HG03066 (cell line): ENCODE measurements around the gene MDM2.
"Not testable (repeated sequence)": the region's sequence is repeated elsewhere in the genome, so short reads cannot be mapped to it uniquely, and the experiment has no call there.

ENCODE experiments used
- ATAC-seq: cut with Tn5 transposase; IDR thresholded peaks from one replicate; pipeline ENCODE4 v1.9.1; 2021; ENCODE audit warnings: low read depth; ENCODE audit not compliant: unreplicated experiment

MDM2 gene

DNA sequence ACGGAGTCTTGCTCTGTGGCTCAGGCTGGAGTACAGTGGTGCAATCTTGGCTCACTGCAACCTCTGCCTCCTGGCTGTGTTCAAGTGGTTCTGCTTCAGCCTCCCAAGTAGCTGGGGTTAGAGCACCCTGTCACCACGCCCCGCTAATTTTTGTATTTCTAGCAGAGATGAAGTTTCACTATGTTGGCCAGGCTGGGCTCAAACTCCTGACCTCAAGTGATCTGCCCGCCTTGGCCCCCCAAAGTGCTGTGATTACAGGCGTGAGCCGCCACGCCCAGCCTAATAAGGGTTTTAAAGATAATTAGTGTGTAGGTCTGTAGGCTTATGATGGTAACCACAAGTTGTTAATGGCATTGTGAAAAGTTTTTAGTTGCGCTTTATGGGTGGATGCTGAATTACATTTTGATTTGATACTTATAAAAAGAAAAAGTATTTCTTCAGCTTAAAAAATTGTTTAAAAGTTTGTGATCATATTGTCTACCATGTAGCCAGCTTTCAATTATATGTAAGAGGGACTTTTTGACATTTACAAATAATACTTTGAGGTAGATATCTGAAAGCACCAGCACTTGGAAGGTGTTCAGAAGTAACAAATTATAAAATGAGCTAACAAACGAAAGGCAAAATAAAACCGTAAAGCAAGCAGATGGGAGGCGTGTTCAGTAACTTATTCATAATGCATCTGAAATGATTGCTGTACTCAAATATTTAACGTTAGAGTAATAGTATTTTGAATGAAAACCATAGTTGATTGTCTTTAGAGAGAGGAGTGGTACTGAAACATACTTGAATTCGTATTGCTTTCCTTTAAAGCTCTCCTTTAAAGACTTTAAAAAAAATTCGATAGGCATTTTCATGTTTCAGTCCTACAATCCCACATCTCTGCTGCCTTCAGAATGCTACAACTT is 37.1 kb downstream of the MDM2 start:
- ATAC-seq, result no peak

DNA sequence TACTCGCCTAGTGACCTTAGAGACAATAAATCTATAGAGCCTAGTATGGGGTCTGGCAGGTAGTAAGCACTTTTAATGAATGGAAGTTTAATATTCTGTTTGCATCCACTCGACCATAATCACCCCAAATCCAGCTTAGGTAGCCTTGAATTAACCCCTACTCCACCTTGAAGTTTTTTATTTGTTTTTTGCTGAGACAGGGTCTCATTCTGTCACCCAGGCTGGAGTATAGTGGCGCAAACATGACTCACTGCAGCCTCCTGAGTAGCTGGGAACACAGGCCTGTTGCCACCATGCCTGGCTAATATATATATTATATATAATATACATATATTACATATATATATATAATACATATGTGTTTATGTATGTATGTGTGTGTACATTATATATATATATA is 38.8 kb downstream of the MDM2 start:
- no peak for ATAC-seq

DNA sequence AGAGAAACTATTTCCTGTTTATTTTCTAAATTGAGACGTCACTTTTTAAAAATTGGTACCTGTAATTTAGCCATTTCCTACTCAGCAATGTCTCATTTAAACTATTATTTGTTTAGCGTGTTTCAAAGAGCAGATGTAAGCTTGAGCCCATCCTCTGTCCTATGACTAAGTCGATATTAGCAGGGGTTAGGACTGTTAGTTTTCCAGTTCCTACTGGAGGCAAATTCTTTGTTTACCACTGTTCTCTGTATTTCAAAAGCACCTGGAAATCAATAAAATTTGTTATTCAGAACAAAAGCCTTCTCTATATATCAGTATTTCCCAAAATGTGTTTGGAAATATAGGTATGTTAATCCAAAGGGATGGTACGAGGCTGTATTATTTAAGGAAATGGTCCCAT is 42.4 kb downstream of the MDM2 start:
- no peak for ATAC-seq

DNA sequence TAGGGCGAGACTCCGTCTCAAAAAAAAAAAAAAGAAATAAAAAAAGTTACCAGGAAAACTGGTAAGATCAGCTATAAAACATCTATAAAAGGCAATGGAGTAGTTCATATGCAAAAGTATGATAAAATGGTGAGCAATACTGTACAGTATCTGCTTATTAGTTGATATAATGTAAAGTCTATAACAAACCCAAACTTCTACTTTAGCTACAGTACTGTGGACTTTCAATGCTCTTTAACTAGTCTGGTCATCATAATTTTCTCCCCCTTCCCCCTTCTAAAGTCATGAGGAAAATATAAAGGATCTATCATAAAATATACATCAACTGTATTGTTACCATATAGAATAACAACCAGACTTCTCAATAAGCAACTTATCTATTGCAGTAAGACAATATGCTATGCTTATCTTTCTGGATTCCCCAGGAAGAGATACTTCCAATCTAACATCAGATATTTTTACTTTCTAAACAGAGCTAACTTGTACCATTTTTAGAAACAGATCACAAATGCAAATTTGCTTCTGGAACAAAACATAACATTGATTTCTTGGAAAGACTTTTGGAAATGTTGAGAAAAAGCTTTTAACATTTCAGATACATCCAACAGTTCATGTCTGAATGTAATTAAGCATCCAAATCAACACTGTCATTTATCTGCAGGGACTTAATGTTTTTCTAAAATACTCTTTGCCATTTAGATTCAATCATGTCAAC is 43.8 kb downstream of the MDM2 start:
- ATAC-seq, result no peak

DNA sequence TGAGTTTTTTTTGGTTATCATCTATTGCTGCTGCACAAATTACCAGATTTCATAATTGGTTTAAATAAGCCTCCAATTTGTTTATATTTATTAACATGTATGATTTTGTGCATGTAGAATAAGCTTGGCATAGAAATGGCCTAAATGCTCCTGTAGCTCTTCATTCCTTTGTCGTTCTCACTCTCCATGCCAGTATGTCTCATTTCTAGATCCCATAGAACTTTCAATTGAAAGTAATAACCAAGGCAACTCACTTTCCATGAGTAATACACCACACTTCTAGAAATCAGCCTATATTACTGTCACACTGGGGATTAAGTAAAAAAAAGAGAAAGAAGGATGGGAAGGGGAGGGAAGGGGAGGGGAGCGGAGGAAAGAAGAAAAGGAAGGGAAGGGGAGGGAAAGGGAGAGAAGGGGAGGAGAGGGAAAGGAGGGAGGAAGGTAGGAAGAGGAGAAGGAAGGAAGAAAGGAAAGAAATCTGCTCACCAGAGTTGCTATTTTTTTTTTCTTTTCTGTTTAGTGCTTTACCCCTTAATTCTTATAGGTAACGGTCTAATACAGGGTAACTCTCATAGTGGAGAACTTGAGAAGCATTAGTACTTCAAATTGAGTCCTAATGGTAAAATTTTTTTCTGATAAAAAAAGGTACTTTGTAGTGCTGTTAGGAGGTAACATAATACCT is 45.6 kb downstream of the MDM2 start:
- no peak for ATAC-seq

DNA sequence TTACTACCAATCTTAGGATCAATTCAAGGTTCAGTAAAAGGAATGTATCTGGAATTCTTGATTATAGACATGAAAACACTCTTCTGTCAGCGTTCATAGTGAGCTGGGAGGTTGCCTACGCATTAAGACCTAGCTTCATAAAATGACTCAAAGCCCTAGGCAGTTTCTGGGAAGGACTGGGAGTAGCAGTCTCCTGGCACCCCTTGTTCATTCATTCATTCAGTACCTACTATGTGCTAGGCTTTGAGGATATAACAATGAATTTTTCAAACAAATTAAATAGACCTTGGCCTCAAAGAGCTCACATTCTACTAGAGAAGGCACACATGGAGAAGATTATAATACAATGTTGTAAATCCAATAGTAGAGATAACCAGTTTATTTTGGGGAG is 46.1 kb downstream of the MDM2 start:
- ATAC-seq, result no peak

DNA sequence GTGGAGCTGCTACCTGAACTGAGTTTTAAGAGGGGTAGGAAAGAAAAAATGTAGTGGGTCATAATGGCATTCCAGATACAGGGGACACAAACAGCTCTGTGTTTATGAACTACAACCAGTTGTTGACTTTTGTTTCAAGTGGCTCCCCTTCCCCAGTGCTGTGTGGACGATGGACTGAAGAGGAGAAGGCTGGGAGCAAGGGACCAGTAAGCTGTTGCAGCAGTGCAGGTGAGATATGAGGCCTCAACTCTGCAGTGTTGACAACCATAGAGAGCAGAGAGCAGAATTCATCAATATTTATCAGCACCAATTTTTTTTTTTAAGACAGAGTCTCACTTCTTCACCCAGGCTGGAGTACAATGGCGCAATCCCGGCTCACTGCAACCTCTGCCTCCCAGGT is 46.6 kb downstream of the MDM2 start:
- ATAC-seq, result no peak

DNA sequence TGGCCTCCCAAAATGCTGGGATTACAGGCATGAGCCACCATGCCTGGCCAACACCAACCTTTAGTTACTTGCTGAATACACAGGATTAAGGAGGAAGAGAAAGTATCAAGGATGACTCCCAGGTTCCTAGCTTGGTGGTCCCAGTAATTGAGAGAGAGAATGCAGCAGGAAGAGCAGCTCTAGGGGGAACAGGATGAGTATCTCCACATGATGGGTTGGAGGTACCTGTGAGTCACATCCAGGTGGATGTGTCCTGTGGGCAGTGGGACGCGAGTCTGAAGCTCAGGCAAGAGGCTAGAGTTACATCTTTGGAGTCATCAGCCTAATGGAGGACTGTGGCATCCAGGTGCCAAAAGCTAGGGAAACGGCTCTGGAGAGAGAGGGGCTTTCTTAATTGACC is 47.1 kb downstream of the MDM2 start:
- no peak for ATAC-seq

DNA sequence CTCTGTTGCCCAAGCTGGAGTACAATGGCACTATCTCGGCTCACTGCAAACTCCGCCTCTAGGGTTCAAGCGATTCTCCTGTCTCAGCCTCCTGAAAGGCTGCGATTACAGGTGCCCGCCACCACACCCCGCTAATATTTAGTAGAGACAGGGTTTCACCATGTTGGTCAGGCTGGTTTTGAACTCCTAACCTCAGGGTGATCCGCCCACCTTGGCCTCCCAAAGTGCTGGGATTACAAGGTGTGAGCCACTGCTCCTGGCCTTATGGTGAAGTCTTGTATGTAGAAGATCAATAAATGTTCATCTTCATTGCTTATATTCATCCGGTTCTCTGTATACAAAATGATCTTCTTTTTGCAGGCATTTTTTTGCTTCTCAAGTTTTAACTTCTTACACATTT is 47.8 kb downstream of the MDM2 start:
- ATAC-seq, result no peak

DNA sequence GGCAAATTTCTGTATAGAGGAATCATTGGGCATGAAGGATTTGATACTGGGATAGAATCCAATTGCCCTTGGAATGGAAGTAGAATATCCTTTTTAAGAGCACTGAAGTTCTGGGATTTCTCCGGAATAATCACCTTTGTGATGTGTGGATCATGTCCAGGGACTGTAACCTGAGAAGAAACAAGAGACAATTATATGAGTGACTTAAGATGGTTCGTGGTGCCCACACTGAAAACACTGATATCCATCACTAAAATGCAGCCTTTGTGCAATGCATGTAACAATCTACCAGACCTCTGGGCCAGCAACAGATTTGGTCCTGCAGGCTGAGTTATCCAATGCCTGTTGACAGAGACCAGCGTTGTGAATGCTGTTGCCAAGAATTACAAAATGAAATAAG is 48.5 kb downstream of the MDM2 start:
- ATAC-seq, result no peak

DNA sequence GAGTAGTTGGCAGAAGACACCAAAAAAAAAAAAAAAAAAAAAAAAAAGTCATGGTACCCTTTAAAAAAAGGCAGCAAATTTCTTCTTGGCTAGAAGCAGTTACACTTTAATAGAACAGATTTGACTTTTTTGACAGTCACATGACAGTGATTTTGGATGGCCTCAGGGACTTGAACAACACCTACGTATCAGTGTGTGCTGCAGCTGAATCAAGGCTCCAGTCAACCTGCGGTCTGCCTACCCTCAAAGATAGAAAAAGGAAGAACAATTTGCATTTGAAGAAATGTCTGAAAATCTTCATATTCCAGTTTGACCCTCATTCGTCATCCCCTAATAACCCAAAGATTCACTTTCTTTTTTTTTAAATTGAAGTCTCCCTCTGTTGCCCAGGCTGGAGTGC is 53.9 kb downstream of the MDM2 start:
- no peak for ATAC-seq

DNA sequence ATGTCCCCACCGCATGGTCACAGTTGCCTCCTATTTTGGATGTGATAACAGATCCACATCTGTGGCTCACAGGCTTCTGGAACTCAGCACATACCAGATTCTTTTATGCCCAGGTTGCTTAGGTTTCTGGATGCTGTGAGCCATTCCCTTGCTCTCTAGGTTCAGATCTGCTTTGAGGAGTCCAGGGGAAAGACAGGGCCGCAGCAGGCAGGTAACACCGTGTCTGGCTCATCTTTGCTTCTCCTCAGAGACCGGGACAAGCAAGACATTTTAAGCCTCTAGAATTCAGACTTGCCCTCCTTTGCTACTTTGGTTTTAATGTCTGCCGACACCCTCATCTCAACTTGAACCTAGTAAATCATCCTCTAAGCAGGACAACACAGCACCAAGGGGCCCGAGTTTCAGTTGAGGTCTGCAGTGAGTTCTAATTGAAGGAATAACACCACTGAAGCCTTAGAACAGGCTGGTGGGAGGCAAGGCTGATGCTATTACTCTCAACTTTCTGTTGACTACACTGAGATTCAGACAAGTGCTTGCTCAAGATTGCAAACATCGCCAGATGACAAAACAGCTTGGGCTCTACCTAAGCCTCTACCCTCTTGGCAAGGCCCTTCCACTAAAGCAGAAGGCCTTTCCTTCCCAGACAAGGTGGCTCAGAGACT is 55.3 kb downstream of the MDM2 start:
- ATAC-seq, result no peak

DNA sequence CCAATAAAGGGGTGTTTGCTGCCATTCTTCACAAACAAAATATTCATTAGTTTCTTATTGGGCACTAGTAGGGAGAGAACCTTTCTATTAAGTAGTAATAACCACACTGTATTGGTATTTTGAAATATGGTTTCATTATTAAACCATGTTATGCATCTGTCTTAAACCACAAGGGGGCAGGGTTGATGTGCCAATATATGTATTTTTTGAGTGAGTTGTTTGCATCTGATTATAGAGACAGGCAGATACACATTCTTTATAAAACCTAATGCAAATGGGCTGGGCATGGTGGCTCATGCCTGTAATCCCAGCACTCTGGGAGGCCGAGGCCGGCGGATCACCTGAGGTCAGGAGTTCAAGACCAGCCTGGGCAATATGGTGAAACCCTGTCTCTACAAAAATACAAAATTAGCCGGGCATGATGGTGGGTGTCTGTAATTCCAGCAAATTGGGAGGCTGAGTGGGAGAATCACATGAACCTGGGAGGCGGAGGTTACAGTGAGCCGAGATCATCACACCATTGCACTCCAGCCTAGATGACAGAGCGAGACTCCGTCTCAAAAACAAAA is 56.0 kb downstream of the MDM2 start:
- not testable (repeated sequence) for ATAC-seq

DNA sequence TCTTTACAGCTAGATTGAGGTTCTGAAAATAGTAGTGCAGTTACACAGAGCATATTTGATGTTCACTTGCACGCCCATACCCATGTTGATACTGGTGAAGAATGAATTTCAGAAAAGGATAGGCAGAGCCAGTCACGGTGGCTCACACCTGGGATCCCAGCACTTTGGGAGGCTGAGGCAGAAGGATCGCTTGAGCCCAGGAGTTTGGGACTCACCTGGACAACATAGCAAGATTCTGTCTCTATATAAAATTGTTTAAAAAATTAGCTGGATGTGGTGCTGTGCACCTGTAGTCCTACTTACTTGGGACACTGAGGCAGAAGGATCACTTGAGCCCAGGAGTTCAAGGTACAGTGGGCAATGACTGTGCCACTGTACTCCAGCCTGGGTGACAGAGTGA is 56.6 kb downstream of the MDM2 start:
- ATAC-seq, result no peak

DNA sequence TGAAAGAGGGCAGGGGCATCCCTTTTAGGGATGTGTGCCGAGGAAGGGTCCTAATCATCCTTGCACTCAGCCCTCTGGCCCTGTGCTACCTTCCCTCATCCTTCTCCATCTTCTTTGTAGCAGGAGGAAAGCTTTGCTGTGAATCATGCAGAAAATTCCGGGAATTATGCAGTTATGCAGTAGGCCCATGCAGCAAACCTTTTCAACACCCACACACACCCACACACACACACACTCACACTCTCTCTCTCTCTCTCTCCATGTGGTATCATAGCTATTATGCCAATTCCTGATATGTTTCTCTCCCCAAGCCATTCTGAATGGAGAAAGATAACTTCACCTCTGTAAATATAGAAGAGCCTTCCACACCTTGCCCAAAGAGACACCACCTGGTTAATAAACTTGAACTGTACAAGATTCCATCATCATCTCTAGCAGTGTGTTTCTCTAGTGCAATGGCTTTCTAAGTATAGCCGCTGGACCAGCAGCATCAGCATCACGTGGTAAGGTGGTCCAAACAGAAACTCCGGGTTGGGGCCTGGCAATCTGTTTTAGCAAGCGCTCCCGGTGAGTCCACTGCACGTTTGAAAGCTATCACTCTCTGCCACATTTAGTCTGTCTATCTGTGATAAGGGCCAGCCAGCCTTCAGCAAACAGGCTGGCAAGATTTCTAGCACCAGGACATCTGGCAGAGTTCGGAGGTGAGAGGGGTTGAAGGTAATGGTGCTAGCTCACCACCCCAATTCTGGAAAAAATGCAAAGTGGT is 57.6 kb downstream of the MDM2 start:
- no peak for ATAC-seq

DNA sequence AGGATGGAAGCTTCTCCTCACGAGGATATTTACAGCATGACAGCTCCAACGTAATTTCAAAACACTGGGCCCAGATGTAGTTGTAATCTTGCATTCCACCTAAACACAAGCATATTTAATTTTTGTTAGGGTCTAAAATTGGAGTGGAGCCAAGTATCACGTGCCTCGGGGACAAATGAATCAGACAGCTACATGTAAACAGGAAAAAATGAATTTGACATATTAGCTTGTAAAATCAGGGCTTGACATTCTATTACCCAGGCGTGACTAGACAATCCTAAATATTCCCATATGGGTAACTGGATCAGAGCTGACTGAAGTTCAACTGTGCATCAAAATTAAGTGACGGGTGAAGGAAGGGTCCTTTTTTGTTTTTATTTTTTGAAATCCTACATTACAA is 59.0 kb downstream of the MDM2 start:
- ATAC-seq, result no peak

DNA sequence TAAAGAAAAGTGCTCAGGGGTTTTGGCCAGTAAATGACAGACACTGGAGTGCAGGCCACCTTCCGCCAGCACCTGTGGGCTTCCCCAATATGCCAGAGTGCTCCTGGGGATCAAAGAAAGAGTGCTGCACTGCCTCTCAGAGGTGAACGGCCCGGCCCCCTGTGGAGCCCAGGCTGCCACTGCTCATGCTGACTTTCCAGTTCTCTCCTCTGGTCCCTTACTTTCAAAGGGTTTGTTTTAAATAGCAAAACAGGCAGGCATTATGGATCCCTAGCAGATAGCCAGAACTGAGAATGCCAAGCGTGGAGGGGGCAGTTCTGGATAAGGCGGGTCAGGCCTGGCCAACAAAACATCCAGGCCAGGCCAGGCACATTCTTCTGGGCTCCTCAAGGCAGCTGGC is 59.6 kb downstream of the MDM2 start:
- ATAC-seq, result no peak

DNA sequence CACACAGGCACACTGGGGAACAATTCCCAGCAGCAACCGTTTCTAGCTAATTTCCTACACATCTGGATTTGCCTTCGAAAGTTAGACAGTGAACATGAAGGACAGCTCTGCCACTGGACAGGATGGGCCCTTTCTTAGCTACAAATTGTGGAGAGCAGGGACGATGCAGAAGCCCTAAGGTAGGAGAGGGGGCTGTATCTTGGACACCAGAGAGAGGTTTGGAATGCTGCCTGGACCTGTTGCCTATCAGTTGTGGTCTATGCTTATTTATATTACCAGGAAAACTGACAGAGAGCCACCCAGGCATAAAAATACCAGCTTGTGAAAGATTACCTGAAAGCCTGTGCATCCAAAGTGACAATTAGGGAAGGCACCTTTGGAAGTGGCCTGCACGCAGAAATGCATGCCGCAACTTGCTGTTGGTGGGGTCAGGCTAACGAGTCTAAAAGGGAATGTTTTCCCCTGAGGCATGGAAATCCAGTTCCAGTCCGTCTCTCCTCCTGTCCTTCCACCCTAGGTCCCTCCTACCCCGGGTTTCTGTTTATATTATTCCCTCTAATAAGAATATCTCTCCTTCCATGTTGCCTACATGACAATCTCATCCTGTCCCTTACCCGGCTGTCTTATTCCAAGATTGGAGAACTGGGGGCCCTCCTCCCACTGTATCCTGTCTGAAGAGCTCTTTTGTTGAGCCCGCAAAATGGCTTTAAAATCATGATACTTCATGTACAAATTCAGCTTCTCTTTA is 60.2 kb downstream of the MDM2 start:
- no peak for ATAC-seq

DNA sequence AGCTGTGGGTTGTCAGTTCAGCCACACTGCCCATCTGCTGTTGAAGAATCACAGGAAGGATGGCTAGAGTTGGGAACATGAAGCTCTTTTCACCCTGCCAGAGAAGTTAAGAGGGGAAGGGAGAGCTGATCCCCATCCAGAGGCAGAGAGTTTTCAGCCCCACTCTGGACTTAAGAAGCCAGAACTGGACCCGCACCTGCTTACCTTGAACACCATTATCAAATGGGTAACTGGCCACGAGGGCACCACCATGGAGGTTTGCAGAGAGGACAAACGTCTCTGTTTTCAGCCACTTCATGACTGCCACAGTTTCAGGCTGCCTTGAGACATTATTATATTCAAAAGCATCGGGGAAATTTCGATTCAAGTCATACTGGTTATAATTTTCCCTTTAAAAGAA is 62.0 kb downstream of the MDM2 start:
- no peak for ATAC-seq
